Right lobe of liver (tissue), 6 donors: ENCODE data around the gene ARHGAP15. TPM values are rescaled to one million over a fixed set of nuclear protein-coding genes. Genes with fewer than 3 reads are reported as not detected.

Experiments used
- ATAC-seq, 4 donors: fragments of 200-7000 bp; cut with Tn5 transposase; one replicate each; pipeline ENCODE4 v1.9.1; 2020; ENCODE audit warnings: mild to moderate bottlenecking in 4 of 4, moderate library complexity in 4 of 4
- DNase-seq, 3 donors: peaks; one replicate each; pipeline ENCODE4 v3.0.0-alpha.2; 2020
- H3K27ac ChIP-seq, 3 donors: fragments of 200-600 bp; one replicate each; pipeline ENCODE4 v1.8.0; 2022
- H3K27me3 ChIP-seq, 2 donors: fragments of 200-600 bp; one replicate each; pipeline ENCODE4 v1.8.0; 2022
- H3K36me3 ChIP-seq, 4 donors: fragments of 200-600 bp; sonication (generic) in 1 of 4; one replicate each; pipeline versions ENCODE4 v1.5.1 to v1.8.0; 2017 to 2022; ENCODE audit warnings: control low read depth in 1 of 4
- H3K4me1 ChIP-seq, 4 donors: fragments of 200-600 bp; sonication (generic) in 1 of 4; one replicate each; pipeline versions ENCODE4 v1.5.1 to v1.8.0; 2017 to 2022; ENCODE audit warnings: control low read depth in 1 of 4
- H3K4me3 ChIP-seq, 3 donors: fragments of 200-600 bp; one replicate each; pipeline ENCODE4 v1.8.0; 2022
- H3K9me3 ChIP-seq, 4 donors: fragments of 200-600 bp; sonication (generic) in 1 of 4; one replicate each; pipeline versions ENCODE4 v1.5.1 to v1.8.0; 2017 to 2022; ENCODE audit warnings: control low read depth in 1 of 4
- POLR2A ChIP-seq: fragments of 450-650 bp; IDR thresholded peaks from one replicate; pipeline ENCODE4 v1.6.1; 2017; ENCODE audit warnings: antibody characterized with exemption, mild to moderate bottlenecking
- WGBS: methylation state at CpG from one replicate; pipeline ENCODE4 v1.1.6; 2018; ENCODE audit warnings: low coverage, low lambda C conversion rate; ENCODE audit not compliant: insufficient coverage; ENCODE audit errors: missing lambda C conversion rate; 5-methylcytosine and 5-hydroxymethylcytosine counted together
- intact Hi-C, 2 donors: fragments of 100-400 bp; cut with DNase I; formaldehyde crosslinking; loops; one replicate each; pipeline versions ENCODE4 v1.11.2 to v1.14.1; 2022
- total RNA-seq, 6 experiments: library from RNA; depleted of rRNA in 2 of 6; stranded (reverse); fragments of >200 nt in 2 of 6; fragmentation: NEBNext Ultra II Directional in 3 of 6; extraction: Animal tissue kit (Norgen Biotek cat#: 25700) in 3 of 6; gene quantifications; one replicate each; pipeline versions ENCODE4 v1.1.0 to v1.2.4, GENCODE V29; 2016 to 2023
- TF ChIP-seq, protein P1 (sequence below), 4 donors: fragments of 200-600 bp in 3 of 4; fragments of 450-650 bp in 1 of 4; IDR thresholded peaks; one replicate each; pipeline versions ENCODE4 v1.5.1 to v1.8.0; 2016 to 2022; ENCODE audit warnings: antibody characterized with exemption in 4 of 4, mild to moderate bottlenecking in 2 of 4
- donor health status: DM: no; HTN: yes; CAD: no.
- donor health status: DM: no; HTN: no; CAD: no.
- donor health status: DM: no; HTN: no; CAD: no.
- donor health status: DM: no; HTN: yes; CAD: no.
- donor health status: DM: no; HTN: yes; CAD: no.

Gene ARHGAP15
- total RNA-seq, 6 experiments from 2014 or later, result 3.3 to 8.2 (median 6.6) TPM

DNA sequence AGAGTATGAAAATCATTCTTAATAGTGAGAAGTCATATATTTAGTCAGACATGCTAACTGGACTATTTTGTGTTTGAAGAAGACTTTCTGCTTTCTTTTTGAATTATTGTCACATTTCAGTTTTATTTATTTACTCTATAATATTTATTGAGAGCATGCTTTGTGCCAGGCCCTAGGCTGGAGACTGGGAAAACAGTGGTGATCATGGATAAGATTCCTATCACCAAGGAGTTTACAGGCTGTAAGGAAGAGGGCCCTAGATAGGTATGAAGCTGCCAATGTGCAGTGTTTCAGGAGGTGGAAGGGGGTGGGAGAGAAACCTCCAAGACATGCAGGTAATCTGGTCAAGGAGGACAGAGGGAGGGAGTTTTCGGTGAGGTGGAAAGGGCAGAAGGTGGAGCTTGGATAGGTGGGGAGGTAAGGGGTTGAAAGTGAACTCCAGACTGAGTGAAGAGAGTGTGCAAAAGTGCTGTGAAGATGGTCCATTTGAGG, 207.5 kb downstream of the ARHGAP15 start:
- Histone ChIP-seq H3K27ac (no peak overlapping the region), H3K4me1 (no peaks in the 10 kb centered on the region), H3K4me3 (no peak overlapping the region), H3K36me3 (no peaks in the 10 kb centered on the region), H3K27me3 (no peaks in the 10 kb centered on the region), H3K9me3 (no peaks in the 10 kb centered on the region)
- no peak for ATAC-seq
- TF ChIP-seq, protein P1, sequence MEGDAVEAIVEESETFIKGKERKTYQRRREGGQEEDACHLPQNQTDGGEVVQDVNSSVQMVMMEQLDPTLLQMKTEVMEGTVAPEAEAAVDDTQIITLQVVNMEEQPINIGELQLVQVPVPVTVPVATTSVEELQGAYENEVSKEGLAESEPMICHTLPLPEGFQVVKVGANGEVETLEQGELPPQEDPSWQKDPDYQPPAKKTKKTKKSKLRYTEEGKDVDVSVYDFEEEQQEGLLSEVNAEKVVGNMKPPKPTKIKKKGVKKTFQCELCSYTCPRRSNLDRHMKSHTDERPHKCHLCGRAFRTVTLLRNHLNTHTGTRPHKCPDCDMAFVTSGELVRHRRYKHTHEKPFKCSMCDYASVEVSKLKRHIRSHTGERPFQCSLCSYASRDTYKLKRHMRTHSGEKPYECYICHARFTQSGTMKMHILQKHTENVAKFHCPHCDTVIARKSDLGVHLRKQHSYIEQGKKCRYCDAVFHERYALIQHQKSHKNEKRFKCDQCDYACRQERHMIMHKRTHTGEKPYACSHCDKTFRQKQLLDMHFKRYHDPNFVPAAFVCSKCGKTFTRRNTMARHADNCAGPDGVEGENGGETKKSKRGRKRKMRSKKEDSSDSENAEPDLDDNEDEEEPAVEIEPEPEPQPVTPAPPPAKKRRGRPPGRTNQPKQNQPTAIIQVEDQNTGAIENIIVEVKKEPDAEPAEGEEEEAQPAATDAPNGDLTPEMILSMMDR (IDR thresholded peaks at IDR 0.05), result no peak
- no peak for TF ChIP-seq POLR2A
- no peak for DNase-seq
- intact Hi-C loops, result no loop called here
- WGBS, result 50% methylated on average over 1 of the region's 1 CpG

DNA sequence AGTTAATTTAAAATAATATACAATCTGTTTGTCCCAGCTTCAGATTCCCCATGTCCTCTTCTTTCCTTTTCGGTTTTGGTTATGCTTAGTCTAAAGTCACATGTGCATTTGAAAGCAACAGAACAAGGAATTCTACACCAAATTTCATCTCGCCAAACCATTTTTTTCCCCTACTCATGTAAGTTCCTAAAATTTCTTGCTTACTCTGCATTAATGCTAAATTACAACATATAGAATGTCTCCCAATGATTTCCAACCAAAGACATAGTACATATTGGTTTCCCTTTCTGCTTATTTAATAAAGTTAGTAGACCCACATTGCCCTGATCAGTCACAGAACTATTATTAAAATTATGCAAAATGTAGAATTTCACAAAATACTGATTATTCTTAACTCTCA, 212.3 kb downstream of the ARHGAP15 start:
- WGBS, result 50% methylated on average over 2 of the region's 2 CpGs
- DNase-seq, result no peak
- Histone ChIP-seq H3K4me3 (no peak overlapping the region), H3K4me1 (peaks cover 0 to 3% (median 0%) of the 10 kb centered on the region in 4 donors), H3K27me3 (no peaks in the 10 kb centered on the region), H3K9me3 (no peaks in the 10 kb centered on the region), H3K36me3 (no peaks in the 10 kb centered on the region), H3K27ac (no peak overlapping the region)
- intact Hi-C loops, result no loop called here
- TF ChIP-seq POLR2A, result no peak
- TF ChIP-seq, protein P1 (IDR thresholded peaks at IDR 0.05), result no peak
- no peak for ATAC-seq

DNA sequence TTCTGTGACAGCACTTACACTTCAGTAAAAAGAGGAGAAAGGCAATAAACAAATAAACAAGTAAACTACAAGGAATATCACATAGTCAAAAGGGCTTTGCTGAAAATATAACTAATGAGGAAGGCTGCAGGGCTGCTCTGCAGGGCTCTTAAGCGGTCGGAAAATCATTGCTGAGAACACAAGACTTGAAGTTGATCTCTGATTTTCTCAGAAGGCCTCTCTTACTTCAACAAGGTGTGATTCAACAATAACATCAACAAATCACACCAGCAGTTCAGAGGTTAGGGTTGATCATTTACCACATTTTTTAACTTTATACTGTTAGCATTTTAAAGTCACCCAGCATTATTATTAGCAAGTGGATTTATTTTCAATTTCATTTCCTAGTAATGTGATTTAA, 215.6 kb downstream of the ARHGAP15 start:
- H3K9me3 ChIP-seq, result no peaks in the 10 kb centered on the region
- H3K36me3 ChIP-seq, result no peaks in the 10 kb centered on the region
- TF ChIP-seq POLR2A, result no peak
- TF ChIP-seq, protein P1 (IDR thresholded peaks at IDR 0.05), result no peak
- ATAC-seq (no peak), DNase-seq (no peak)
- H3K27me3 ChIP-seq, result no peaks in the 10 kb centered on the region
- no peak overlapping the region for H3K27ac ChIP-seq
- H3K4me1 ChIP-seq, result peaks cover 0 to 3% (median 0%) of the 10 kb centered on the region in 4 donors
- intact Hi-C loops, result no loop called here
- WGBS, result 93% methylated on average over 2 of the region's 2 CpGs
- no peak overlapping the region for H3K4me3 ChIP-seq

DNA sequence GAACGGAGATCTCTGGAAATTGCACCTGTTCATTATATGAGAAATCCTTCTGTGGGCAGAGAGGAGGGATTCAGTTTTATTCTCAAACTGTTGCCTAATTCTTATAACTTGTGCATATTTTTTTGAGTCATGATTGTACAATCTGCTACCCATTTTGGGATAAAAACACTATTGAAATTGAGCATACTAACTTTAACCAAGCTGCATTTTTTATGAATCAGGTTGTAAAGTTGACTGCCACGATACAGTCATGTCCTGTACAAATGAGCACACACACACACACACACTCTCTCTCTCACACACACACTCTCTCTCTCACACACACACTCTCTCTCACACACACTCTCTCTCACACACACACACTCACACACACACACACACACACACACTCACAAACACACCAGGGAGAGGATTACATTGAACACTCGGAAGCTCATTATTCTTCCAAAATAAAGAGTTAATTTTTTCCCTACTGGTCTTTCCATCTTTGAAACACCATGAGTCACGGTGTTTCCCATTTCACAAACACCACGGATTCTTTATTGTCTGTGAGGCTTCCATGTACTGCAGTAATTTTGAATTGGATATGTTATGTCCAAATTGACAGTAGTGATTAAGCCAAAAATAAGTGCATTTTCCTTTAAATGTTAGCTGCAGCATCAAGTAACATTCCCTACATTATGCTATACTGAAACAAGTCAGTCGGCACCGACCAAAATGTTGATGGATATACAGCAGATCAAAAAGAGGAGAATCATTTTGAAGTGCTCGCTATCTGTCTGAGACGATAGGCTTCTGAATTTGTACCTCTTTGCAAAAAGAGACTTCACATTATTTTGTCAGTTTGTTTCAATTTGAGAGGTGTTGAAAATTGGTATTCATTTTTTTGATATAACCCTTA, 216.9 kb downstream of the ARHGAP15 start:
- no peak for ATAC-seq
- intact Hi-C loops, result no loop called here
- no peak overlapping the region for H3K4me3 ChIP-seq
- no peak for TF ChIP-seq POLR2A
- TF ChIP-seq, protein P1 (IDR thresholded peaks at IDR 0.05), result no peak
- 66% methylated on average over 9 of the region's 9 CpGs for WGBS
- DNase-seq, result no peak
- no peak overlapping the region for H3K27ac ChIP-seq
- no peaks in the 10 kb centered on the region for H3K27me3 ChIP-seq
- H3K4me1 ChIP-seq, result peaks cover 0 to 3% (median 0%) of the 10 kb centered on the region in 4 donors
- H3K9me3 ChIP-seq, result no peaks in the 10 kb centered on the region
- H3K36me3 ChIP-seq, result no peaks in the 10 kb centered on the region
